Liver (tissue), 9 donors: ENCODE measurements around the gene ZSWIM1. TPM values are rescaled to one million over a fixed set of nuclear protein-coding genes. Genes with fewer than 3 reads are reported as not detected.

Source experiments
- DNase-seq: peaks from one replicate; pipeline ENCODE4 v3.0.0-alpha.2; 2017; ENCODE audit warnings: low spot score
- H3K27ac ChIP-seq, 2 donors: one replicate each; pipeline ENCODE4 v1.7.0; 2013; ENCODE audit warnings: inconsistent platforms in 2 of 2, low read length in 2 of 2, control low read depth in 1 of 2, low read depth in 1 of 2, mild to moderate bottlenecking in 1 of 2
- H3K27me3 ChIP-seq, 4 donors: one replicate each; pipeline versions ENCODE4 v1.6.1 to v1.7.0; 2013; ENCODE audit warnings: low read length in 3 of 4, inconsistent platforms in 1 of 4, mild to moderate bottlenecking in 1 of 4, moderate library complexity in 1 of 4; ENCODE audit not compliant: control insufficient read depth in 4 of 4, insufficient read depth in 4 of 4
- H3K36me3 ChIP-seq, 4 donors: one replicate each; pipeline versions ENCODE4 v1.6.1 to v1.7.0; 2013; ENCODE audit warnings: low read length in 3 of 4, mild to moderate bottlenecking in 3 of 4, low read depth in 1 of 4, moderate library complexity in 1 of 4; ENCODE audit not compliant: control insufficient read depth in 4 of 4, insufficient read depth in 3 of 4
- H3K4me1 ChIP-seq, 4 donors: one replicate each; pipeline versions ENCODE4 v1.6.1 to v1.7.0; 2013; ENCODE audit warnings: low read length in 3 of 4, mild to moderate bottlenecking in 3 of 4, moderate library complexity in 1 of 4; ENCODE audit not compliant: control insufficient read depth in 4 of 4, insufficient read depth in 4 of 4
- H3K4me3 ChIP-seq, 3 donors: one replicate each; pipeline versions ENCODE4 v1.6.1 to v1.7.0; 2013; ENCODE audit warnings: low read length in 3 of 3, control low read depth in 1 of 3, low read depth in 1 of 3, mild to moderate bottlenecking in 1 of 3
- H3K9ac ChIP-seq, 2 donors: one replicate each; pipeline ENCODE4 v1.7.0; 2013; ENCODE audit warnings: low read length in 2 of 2, mild to moderate bottlenecking in 2 of 2, moderate library complexity in 2 of 2, control low read depth in 1 of 2, low read depth in 1 of 2
- H3K9me3 ChIP-seq, 4 donors: one replicate each; pipeline versions ENCODE4 v1.6.1 to v1.7.0; 2013; ENCODE audit warnings: low read length in 3 of 4; ENCODE audit not compliant: control insufficient read depth in 4 of 4
- EGR1 ChIP-seq, 2 donors: IDR thresholded peaks; 2 replicates each; pipeline ENCODE4 v1.6.1; 2016 to 2018; ENCODE audit warnings: antibody characterized with exemption in 2 of 2, low read depth in 2 of 2
- FOXA1 ChIP-seq: IDR thresholded peaks from 2 replicates; pipeline ENCODE4 v1.6.1; 2016; ENCODE audit warnings: antibody characterized with exemption
- FOXA2 ChIP-seq: IDR thresholded peaks from 2 replicates; pipeline ENCODE4 v1.6.1; 2016; ENCODE audit warnings: antibody characterized with exemption
- GABPA ChIP-seq, 2 donors: IDR thresholded peaks in 1 of 2; conservative IDR thresholded peaks in 1 of 2; 2 replicates each; pipeline ENCODE4 v1.6.1; 2016; ENCODE audit warnings: antibody characterized with exemption in 2 of 2, mild to moderate bottlenecking in 1 of 2, moderate library complexity in 1 of 2
- HNF4A ChIP-seq, 2 donors: conservative IDR thresholded peaks; 2 replicates each; pipeline ENCODE4 v1.6.1; 2016; ENCODE audit warnings: antibody characterized with exemption in 2 of 2, mild to moderate bottlenecking in 2 of 2
- HNF4G ChIP-seq: IDR thresholded peaks from 2 replicates; pipeline ENCODE4 v1.6.1; 2016; ENCODE audit warnings: antibody characterized with exemption
- JUND ChIP-seq, 2 donors: IDR thresholded peaks; 2 replicates each; pipeline ENCODE4 v1.6.1; 2016; ENCODE audit warnings: antibody characterized with exemption in 2 of 2
- NR2F2 ChIP-seq: IDR thresholded peaks from 2 replicates; pipeline ENCODE4 v1.6.1; 2016; ENCODE audit warnings: antibody characterized with exemption
- RAD21 ChIP-seq, 2 donors: IDR thresholded peaks; 2 replicates each; pipeline ENCODE4 v1.6.1; 2016; ENCODE audit warnings: antibody characterized with exemption in 2 of 2, mild to moderate bottlenecking in 2 of 2
- RXRA ChIP-seq, 2 donors: IDR thresholded peaks; 2 replicates each; pipeline ENCODE4 v1.6.1; 2017 to 2018; ENCODE audit warnings: antibody characterized with exemption in 2 of 2, mild to moderate bottlenecking in 1 of 2
- SP1 ChIP-seq: IDR thresholded peaks from 2 replicates; pipeline ENCODE4 v1.6.1; 2018; ENCODE audit warnings: antibody characterized with exemption, mild to moderate bottlenecking
- TAF1 ChIP-seq: conservative IDR thresholded peaks from 2 replicates; pipeline ENCODE4 v1.6.1; 2016; ENCODE audit warnings: antibody characterized with exemption, mild to moderate bottlenecking
- YY1 ChIP-seq: IDR thresholded peaks from 2 replicates; pipeline ENCODE4 v1.6.1; 2016; ENCODE audit warnings: antibody characterized with exemption, mild to moderate bottlenecking
- WGBS: extraction: QIAGEN DNeasy Blood & Tissue Kit; methylation state at CpG from one replicate; pipeline ENCODE4 v1.1.7; 2013; 5-methylcytosine and 5-hydroxymethylcytosine counted together
- polyA plus RNA-seq, 2 donors: library from polyadenylated mRNA; stranded (reverse) in 1 of 2; unstranded in 1 of 2; fragments of 200-250 nt in 1 of 2; fragments of >200 nt in 1 of 2; fragmentation: Nextera tagmentation in 1 of 2; extraction: Ambion mirVana in 1 of 2; gene quantifications; one replicate each; pipeline versions ENCODE4 v1.2.1 to v1.2.3, GENCODE V29; 2013 to 2015
- total RNA-seq, 2 donors: library from RNA; depleted of rRNA; stranded (reverse); fragments of >200 nt; gene quantifications; one replicate each; pipeline ENCODE4 v1.2.3, GENCODE V29; 2014
- TF ChIP-seq, protein P1 (sequence below): fragments of 150-350 bp; IDR thresholded peaks from 2 replicates; pipeline ENCODE4 v1.5.1; 2017; ENCODE audit warnings: improper control_type of control experiment, low read depth, low read length; ENCODE audit not compliant: missing input control
- TF ChIP-seq, protein P2 (sequence below): IDR thresholded peaks from 2 replicates; pipeline ENCODE4 v1.6.1; 2016; ENCODE audit warnings: antibody characterized with exemption
- TF ChIP-seq, protein P3 (sequence below): IDR thresholded peaks from 2 replicates; pipeline ENCODE4 v1.6.1; 2016; ENCODE audit warnings: antibody characterized with exemption, mild to moderate bottlenecking
- TF ChIP-seq, protein P4 (sequence below): IDR thresholded peaks from 2 replicates; pipeline ENCODE4 v1.6.1; 2016; ENCODE audit warnings: antibody characterized with exemption
- TF ChIP-seq, protein P5 (sequence below): IDR thresholded peaks from 2 replicates; pipeline ENCODE4 v1.6.1; 2016; ENCODE audit warnings: antibody characterized with exemption
- donor health status: healthy.
- donor health status: healthy.
- donor health status: healthy.
- donor health status: healthy.
- donor health status: healthy.

The ZSWIM1 gene
- total and polyA plus RNA-seq, 4 donors = 2.1 to 5.0 (median 2.3) TPM

DNA sequence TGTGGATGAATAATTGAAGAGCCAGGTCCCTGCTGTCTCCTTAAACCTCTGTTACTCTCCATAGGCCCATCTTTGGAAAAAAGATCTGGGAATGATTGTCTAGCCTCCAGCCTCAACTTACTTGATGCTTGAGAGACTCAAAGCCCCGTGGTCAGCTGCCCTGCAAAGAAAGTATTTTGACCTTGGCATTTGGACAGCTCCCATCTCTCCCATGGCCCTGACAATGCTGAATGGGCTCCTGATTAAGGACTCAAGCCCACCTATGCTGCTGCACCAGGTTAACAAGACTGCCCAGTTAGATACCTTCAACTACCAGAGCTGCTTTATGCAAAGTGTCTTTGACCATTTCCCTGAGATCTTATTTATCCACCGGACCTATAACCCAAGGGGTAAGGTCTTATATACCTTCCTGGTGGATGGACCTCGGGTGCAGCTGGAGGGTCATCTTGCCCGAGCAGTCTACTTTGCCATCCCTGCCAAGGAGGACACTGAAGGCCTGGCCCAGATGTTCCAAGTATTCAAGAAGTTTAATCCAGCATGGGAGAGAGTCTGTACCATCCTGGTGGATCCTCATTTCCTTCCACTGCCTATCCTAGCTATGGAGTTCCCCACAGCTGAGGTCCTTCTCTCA, 1.6 kb downstream of the ZSWIM1 start:
- Histone ChIP-seq H3K9ac (no peak overlapping the region), H3K9me3 (no peaks in the 10 kb centered on the region), H3K36me3 (peaks cover 7 to 30% (median 14%) of the 10 kb centered on the region in 4 donors), H3K27ac (no peak overlapping the region), H3K4me1 (peaks cover 0 to 9% (median 4%) of the 10 kb centered on the region in 4 donors), H3K27me3 (no peaks in the 10 kb centered on the region), H3K4me3 (no peak overlapping the region)
- WGBS = 81% methylated on average over 4 of the region's 4 CpGs
- DNase-seq = no peak
- TF ChIP-seq FOXA2 (no peak), FOXA1 (no peak), GABPA (IDR thresholded peaks at IDR 0.05 in 1 of 2, conservative IDR thresholded peaks at IDR 0.05 in 1 of 2) (no peak), RAD21 (IDR thresholded peaks at IDR 0.05) (no peak), RXRA (IDR thresholded peaks at IDR 0.05) (no peak), NR2F2 (no peak), HNF4A (conservative IDR thresholded peaks at IDR 0.05) (no peak), JUND (IDR thresholded peaks at IDR 0.05) (no peak), SP1 (no peak), TAF1 (no peak), HNF4G (no peak), EGR1 (IDR thresholded peaks at IDR 0.05; ENCODE audit: low read depth in 2 of 2) (no peak)
- TF ChIP-seq, protein P1, sequence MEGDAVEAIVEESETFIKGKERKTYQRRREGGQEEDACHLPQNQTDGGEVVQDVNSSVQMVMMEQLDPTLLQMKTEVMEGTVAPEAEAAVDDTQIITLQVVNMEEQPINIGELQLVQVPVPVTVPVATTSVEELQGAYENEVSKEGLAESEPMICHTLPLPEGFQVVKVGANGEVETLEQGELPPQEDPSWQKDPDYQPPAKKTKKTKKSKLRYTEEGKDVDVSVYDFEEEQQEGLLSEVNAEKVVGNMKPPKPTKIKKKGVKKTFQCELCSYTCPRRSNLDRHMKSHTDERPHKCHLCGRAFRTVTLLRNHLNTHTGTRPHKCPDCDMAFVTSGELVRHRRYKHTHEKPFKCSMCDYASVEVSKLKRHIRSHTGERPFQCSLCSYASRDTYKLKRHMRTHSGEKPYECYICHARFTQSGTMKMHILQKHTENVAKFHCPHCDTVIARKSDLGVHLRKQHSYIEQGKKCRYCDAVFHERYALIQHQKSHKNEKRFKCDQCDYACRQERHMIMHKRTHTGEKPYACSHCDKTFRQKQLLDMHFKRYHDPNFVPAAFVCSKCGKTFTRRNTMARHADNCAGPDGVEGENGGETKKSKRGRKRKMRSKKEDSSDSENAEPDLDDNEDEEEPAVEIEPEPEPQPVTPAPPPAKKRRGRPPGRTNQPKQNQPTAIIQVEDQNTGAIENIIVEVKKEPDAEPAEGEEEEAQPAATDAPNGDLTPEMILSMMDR = no peak
- TF ChIP-seq, protein P2, sequence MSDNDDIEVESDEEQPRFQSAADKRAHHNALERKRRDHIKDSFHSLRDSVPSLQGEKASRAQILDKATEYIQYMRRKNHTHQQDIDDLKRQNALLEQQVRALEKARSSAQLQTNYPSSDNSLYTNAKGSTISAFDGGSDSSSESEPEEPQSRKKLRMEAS = no peak
- TF ChIP-seq, protein P3, sequence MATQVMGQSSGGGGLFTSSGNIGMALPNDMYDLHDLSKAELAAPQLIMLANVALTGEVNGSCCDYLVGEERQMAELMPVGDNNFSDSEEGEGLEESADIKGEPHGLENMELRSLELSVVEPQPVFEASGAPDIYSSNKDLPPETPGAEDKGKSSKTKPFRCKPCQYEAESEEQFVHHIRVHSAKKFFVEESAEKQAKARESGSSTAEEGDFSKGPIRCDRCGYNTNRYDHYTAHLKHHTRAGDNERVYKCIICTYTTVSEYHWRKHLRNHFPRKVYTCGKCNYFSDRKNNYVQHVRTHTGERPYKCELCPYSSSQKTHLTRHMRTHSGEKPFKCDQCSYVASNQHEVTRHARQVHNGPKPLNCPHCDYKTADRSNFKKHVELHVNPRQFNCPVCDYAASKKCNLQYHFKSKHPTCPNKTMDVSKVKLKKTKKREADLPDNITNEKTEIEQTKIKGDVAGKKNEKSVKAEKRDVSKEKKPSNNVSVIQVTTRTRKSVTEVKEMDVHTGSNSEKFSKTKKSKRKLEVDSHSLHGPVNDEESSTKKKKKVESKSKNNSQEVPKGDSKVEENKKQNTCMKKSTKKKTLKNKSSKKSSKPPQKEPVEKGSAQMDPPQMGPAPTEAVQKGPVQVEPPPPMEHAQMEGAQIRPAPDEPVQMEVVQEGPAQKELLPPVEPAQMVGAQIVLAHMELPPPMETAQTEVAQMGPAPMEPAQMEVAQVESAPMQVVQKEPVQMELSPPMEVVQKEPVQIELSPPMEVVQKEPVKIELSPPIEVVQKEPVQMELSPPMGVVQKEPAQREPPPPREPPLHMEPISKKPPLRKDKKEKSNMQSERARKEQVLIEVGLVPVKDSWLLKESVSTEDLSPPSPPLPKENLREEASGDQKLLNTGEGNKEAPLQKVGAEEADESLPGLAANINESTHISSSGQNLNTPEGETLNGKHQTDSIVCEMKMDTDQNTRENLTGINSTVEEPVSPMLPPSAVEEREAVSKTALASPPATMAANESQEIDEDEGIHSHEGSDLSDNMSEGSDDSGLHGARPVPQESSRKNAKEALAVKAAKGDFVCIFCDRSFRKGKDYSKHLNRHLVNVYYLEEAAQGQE = no peak
- TF ChIP-seq, protein P4, sequence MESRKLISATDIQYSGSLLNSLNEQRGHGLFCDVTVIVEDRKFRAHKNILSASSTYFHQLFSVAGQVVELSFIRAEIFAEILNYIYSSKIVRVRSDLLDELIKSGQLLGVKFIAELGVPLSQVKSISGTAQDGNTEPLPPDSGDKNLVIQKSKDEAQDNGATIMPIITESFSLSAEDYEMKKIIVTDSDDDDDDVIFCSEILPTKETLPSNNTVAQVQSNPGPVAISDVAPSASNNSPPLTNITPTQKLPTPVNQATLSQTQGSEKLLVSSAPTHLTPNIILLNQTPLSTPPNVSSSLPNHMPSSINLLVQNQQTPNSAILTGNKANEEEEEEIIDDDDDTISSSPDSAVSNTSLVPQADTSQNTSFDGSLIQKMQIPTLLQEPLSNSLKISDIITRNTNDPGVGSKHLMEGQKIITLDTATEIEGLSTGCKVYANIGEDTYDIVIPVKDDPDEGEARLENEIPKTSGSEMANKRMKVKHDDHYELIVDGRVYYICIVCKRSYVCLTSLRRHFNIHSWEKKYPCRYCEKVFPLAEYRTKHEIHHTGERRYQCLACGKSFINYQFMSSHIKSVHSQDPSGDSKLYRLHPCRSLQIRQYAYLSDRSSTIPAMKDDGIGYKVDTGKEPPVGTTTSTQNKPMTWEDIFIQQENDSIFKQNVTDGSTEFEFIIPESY = no peak

DNA sequence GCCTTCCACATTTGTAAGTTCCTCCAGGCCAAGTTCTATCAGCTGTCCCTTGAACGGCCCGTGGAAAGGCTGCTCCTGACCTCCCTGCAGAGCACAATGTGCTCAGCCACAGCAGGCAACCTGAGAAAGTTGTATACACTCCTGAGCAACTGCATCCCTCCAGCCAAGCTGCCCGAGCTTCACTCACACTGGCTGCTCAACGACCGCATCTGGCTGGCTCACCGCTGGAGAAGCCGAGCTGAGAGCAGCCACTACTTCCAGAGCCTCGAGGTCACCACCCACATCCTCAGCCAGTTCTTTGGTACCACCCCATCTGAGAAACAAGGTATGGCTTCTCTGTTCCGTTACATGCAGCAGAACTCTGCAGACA, 2.1 kb downstream of the ZSWIM1 start:
- Histone ChIP-seq H3K27me3 (no peaks in the 10 kb centered on the region), H3K9me3 (no peaks in the 10 kb centered on the region), H3K36me3 (peaks cover 5 to 24% (median 11%) of the 10 kb centered on the region in 4 donors), H3K4me1 (peaks cover 0 to 9% (median 5%) of the 10 kb centered on the region in 4 donors), H3K4me3 (no peak overlapping the region), H3K9ac (no peak overlapping the region), H3K27ac (no peak overlapping the region)
- 87% methylated on average over 9 of the region's 9 CpGs for WGBS
- DNase-seq = no peak
- TF ChIP-seq, protein P1 = no peak
- TF ChIP-seq HNF4G = no peak
- TF ChIP-seq TAF1 = no peak
- no peak for TF ChIP-seq YY1
- TF ChIP-seq, protein P5, sequence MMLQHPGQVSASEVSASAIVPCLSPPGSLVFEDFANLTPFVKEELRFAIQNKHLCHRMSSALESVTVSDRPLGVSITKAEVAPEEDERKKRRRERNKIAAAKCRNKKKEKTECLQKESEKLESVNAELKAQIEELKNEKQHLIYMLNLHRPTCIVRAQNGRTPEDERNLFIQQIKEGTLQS = no peak
- TF ChIP-seq, protein P2 = no peak
- TF ChIP-seq SP1 = no peak
- TF ChIP-seq, protein P3 = no peak
